Lung (tissue), 12 donors: ENCODE data around the gene SH2D4B. TPM values are rescaled to one million over a fixed set of nuclear protein-coding genes. Genes with fewer than 3 reads are reported as not detected.
A peak's percentile ranks its signal among the peaks of the same experiment; 100 is the strongest.

Experiments
- ATAC-seq: fragments of 200-7000 bp; cut with Tn5 transposase; one replicate; pipeline ENCODE4 v1.9.1; 2020; ENCODE audit warnings: moderate number of reproducible peaks; ENCODE audit not compliant: insufficient read depth, low FRiP score
- DNase-seq, 3 donors: peaks; one replicate each; pipeline ENCODE4 v3.0.0-alpha.2; 2013 to 2017
- H3K27ac ChIP-seq, 2 donors: one replicate each; pipeline ENCODE4 v1.5.1; 2013; ENCODE audit warnings: mild to moderate bottlenecking in 2 of 2, moderate library complexity in 2 of 2, control low read depth in 1 of 2, inconsistent platforms in 1 of 2, low read depth in 1 of 2, low read length in 1 of 2
- H3K27me3 ChIP-seq, 3 donors: one replicate each; pipeline ENCODE4 v1.5.1; 2013; ENCODE audit warnings: low read length in 2 of 3; ENCODE audit not compliant: control insufficient read depth in 3 of 3, insufficient read depth in 3 of 3
- H3K36me3 ChIP-seq, 4 donors: one replicate each; pipeline ENCODE4 v1.5.1; 2013; ENCODE audit warnings: low read length in 4 of 4, mild to moderate bottlenecking in 1 of 4, moderate library complexity in 1 of 4; ENCODE audit not compliant: control insufficient read depth in 4 of 4, insufficient read depth in 4 of 4
- H3K4me1 ChIP-seq, 5 donors: one replicate each; pipeline ENCODE4 v1.5.1; 2013; ENCODE audit warnings: low read length in 5 of 5, mild to moderate bottlenecking in 2 of 5, moderate library complexity in 1 of 5; ENCODE audit not compliant: control insufficient read depth in 5 of 5, insufficient read depth in 5 of 5
- H3K4me3 ChIP-seq: one replicate; pipeline ENCODE4 v1.5.1; 2013; ENCODE audit warnings: mild to moderate bottlenecking, control low read depth, moderate library complexity
- H3K9ac ChIP-seq, 2 donors: one replicate each; pipeline ENCODE4 v1.5.1; 2013; ENCODE audit warnings: low read length in 2 of 2, control low read depth in 1 of 2; ENCODE audit not compliant: insufficient read depth in 1 of 2
- H3K9me3 ChIP-seq, 4 donors: one replicate each; pipeline ENCODE4 v1.5.1; 2013; ENCODE audit warnings: low read length in 3 of 4, mild to moderate bottlenecking in 1 of 4, moderate library complexity in 1 of 4; ENCODE audit not compliant: control insufficient read depth in 4 of 4, insufficient read depth in 3 of 4
- CTCF ChIP-seq: IDR thresholded peaks from 2 replicates; pipeline ENCODE4 v1.5.1; 2012; ENCODE audit warnings: mild to moderate bottlenecking; ENCODE audit errors: control extremely low read depth, extremely low read depth
- WGBS, 2 donors: extraction: QIAGEN DNeasy Blood & Tissue Kit; methylation state at CpG; one replicate each; pipeline ENCODE4 v1.1.7; 2013; 5-methylcytosine and 5-hydroxymethylcytosine counted together
- polyA plus RNA-seq, 2 donors: library from polyadenylated mRNA; stranded (reverse); fragments of 200-250 nt; gene quantifications; one replicate each; pipeline ENCODE4 v1.2.1, GENCODE V29; 2013
- total RNA-seq, 2 donors: library from RNA; depleted of rRNA in 1 of 2; stranded (reverse); fragments of >200 nt in 1 of 2; gene quantifications; one replicate each; pipeline ENCODE4 v1.2.1, GENCODE V29; 2014 to 2021
- donor health status: control.
- donor health status: control.
- donor health status: Bipolar disorder and iron deficiency.
- donor health status: healthy.
- donor health status: DM: yes; HTN: yes; CAD: no.

Gene SH2D4B
- total and polyA plus RNA-seq, 4 donors: 0.12 to 0.28 (median 0.21) TPM

DNA sequence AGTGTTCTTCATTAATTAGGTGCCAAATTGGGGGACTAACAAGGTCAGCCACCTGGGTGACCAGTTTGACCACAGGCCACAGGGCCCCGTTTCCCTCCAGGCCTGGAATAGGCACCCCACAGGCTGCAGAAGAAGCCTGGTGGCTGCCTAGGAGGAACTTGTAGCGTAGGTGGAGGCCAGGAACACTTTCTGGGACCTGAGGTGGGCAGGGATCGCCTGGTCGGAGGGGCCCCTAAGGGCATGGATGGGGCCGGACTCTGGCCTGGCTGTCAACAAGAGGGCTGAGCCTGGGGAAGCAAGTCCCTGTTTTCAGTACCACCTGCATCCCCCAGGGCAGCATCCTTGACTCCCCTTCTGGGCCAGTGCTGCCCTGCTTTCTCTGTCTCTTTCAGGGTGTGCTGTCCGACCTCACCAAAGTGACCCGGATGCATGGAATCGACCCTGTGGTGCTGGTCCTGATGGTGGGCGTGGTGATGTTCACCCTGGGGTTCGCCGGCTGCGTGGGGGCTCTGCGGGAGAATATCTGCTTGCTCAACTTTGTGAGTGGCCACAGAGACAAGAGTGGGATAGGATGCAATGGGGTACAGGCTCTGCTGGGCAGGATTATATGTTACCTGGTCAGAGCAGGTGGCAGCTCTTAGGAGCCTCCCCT, 30.7 kb upstream of the SH2D4B start:
- no peak for TF ChIP-seq CTCF
- ATAC-seq: no peak
- Histone ChIP-seq H3K9me3 (no peaks in the 10 kb centered on the region), H3K27me3 (no peaks in the 10 kb centered on the region), H3K27ac (peak overlapping the region; percentile 11 to 71), H3K4me3 (no peak overlapping the region), H3K9ac (no peak overlapping the region), H3K4me1 (peaks cover 0 to 49% (median 9%) of the 10 kb centered on the region in 5 donors), H3K36me3 (peaks cover 2 to 35% (median 9%) of the 10 kb centered on the region in 4 donors)
- 86 to 88% methylated on average over 13 of the region's 13 CpGs for WGBS, 2 donors
- no peak for DNase-seq

- H3K4me3 ChIP-seq: no peak overlapping the region
- H3K9ac ChIP-seq: no peak overlapping the region
- TF ChIP-seq CTCF: no peak
- H3K27ac ChIP-seq: peak overlapping the region; percentile 14 to 86
- no peak for DNase-seq
- no peak for ATAC-seq
- H3K36me3 ChIP-seq: peaks cover 12 to 51% (median 22%) of the 10 kb centered on the region in 4 donors
- H3K9me3 ChIP-seq: no peaks in the 10 kb centered on the region
- 78 to 89% methylated on average over 8 of the region's 8 CpGs for WGBS, 2 donors
- H3K27me3 ChIP-seq: no peaks in the 10 kb centered on the region
- peaks cover 0 to 31% (median 9%) of the 10 kb centered on the region in 5 donors for H3K4me1 ChIP-seq
These were observed 28.6 kb upstream of the SH2D4B start for GRCh38 chr10:80509108-80509402.

GRCh38 chr10:80509403-80510161, 28.1 kb upstream of the SH2D4B start:
- WGBS, 2 donors: 64 to 69% methylated on average over 18 of the region's 18 CpGs
- no peak overlapping the region for H3K9ac ChIP-seq
- no peak overlapping the region for H3K4me3 ChIP-seq
- no peak for ATAC-seq
- peak overlapping the region; percentile 14 to 86 for H3K27ac ChIP-seq
- H3K36me3 ChIP-seq: peaks cover 13 to 56% (median 27%) of the 10 kb centered on the region in 4 donors
- TF ChIP-seq CTCF: no peak
- H3K4me1 ChIP-seq: peaks cover 0 to 26% (median 5%) of the 10 kb centered on the region in 5 donors
- no peaks in the 10 kb centered on the region for H3K27me3 ChIP-seq
- H3K9me3 ChIP-seq: no peaks in the 10 kb centered on the region
- peak in 1 of 3 donors; percentile 47 for DNase-seq
